ENCODE data around the gene CCDC158. TPM values are rescaled to one million over a fixed set of nuclear protein-coding genes. Genes with fewer than 3 reads are reported as not detected.
"Not testable (repeated sequence)": the region's sequence is repeated elsewhere in the genome, so short reads cannot be mapped to it uniquely, and the experiment has no call there.

The CCDC158 gene
- total RNA-seq, 1 donor = 0.36 TPM

- H3K4me2 ChIP-seq (ENCODE audit: insufficient read depth, low read length) = no peak overlapping the region
- no peak overlapping the region for H3K27ac ChIP-seq (ENCODE audit: low read depth, low read length)
- H3K9me3 ChIP-seq (ENCODE audit: low read depth, low read length) = no peaks in the 10 kb centered on the region
Measured at GRCh38 chr4:76283900-76284299, 137.0 kb downstream of the CCDC158 start.

GRCh38 chr4:76282941-76283689, 137.8 kb downstream of the CCDC158 start:
- no peak overlapping the region for H3K4me3 ChIP-seq (ENCODE audit: insufficient read depth, low read length)
- no peak overlapping the region for H3K4me2 ChIP-seq (ENCODE audit: insufficient read depth, low read length)
- H3K4me1 ChIP-seq (ENCODE audit: insufficient read depth, low read length) = no peaks in the 10 kb centered on the region
- H3K27me3 ChIP-seq (ENCODE audit: insufficient read depth, low read length) = peaks cover 2% of the 10 kb centered on the region
- H3K27ac ChIP-seq (ENCODE audit: low read depth, low read length) = no peak overlapping the region
- H4K20me1 ChIP-seq (ENCODE audit: insufficient read depth, low read length) = no peaks in the 10 kb centered on the region
- H2AFZ ChIP-seq (ENCODE audit: low read length) = no peak overlapping the region
- no peak for DNase-seq (ENCODE audit: insufficient read length, low spot score, missing footprints)
- H3K9me3 ChIP-seq (ENCODE audit: low read depth, low read length) = no peaks in the 10 kb centered on the region
- H3K36me3 ChIP-seq (ENCODE audit: insufficient read depth, low read length) = no peaks in the 10 kb centered on the region
- no peak for TF ChIP-seq CTCF (IDR thresholded peaks at IDR 0.05; ENCODE audit: extremely low read depth, low read depth, low read length)
- no peaks in the 10 kb centered on the region for H3K79me2 ChIP-seq (ENCODE audit: insufficient read depth, low read length)

More at GRCh38 chr4:76283900-76284299, 137.0 kb downstream of the CCDC158 start:
- no peaks in the 10 kb centered on the region for H4K20me1 ChIP-seq (ENCODE audit: insufficient read depth, low read length)
- H3K4me3 ChIP-seq (ENCODE audit: insufficient read depth, low read length) = no peak overlapping the region
- H3K36me3 ChIP-seq (ENCODE audit: insufficient read depth, low read length) = no peaks in the 10 kb centered on the region
- no peaks in the 10 kb centered on the region for H3K27me3 ChIP-seq (ENCODE audit: insufficient read depth, low read length)
- no peak for DNase-seq (ENCODE audit: insufficient read length, low spot score, missing footprints)
- no peaks in the 10 kb centered on the region for H3K79me2 ChIP-seq (ENCODE audit: insufficient read depth, low read length)
- no peaks in the 10 kb centered on the region for H3K4me1 ChIP-seq (ENCODE audit: insufficient read depth, low read length)
- no peak overlapping the region for H2AFZ ChIP-seq (ENCODE audit: low read length)
- TF ChIP-seq CTCF (IDR thresholded peaks at IDR 0.05; ENCODE audit: extremely low read depth, low read depth, low read length) = no peak

GRCh38 chr4:76281594-76281993, 139.3 kb downstream of the CCDC158 start:
- H3K36me3 ChIP-seq (ENCODE audit: insufficient read depth, low read length); H3K79me2 ChIP-seq (ENCODE audit: insufficient read depth, low read length); DNase-seq (ENCODE audit: insufficient read length, low spot score, missing footprints); H4K20me1 ChIP-seq (ENCODE audit: insufficient read depth, low read length); H3K4me2 ChIP-seq (ENCODE audit: insufficient read depth, low read length); H3K4me1 ChIP-seq (ENCODE audit: insufficient read depth, low read length); H2AFZ ChIP-seq (ENCODE audit: low read length); H3K27ac ChIP-seq (ENCODE audit: low read depth, low read length); H3K4me3 ChIP-seq (ENCODE audit: insufficient read depth, low read length); H3K27me3 ChIP-seq (ENCODE audit: insufficient read depth, low read length); H3K9me3 ChIP-seq (ENCODE audit: low read depth, low read length): not testable (repeated sequence)

GRCh38 chr4:76280488-76281441, 140.2 kb downstream of the CCDC158 start:
- no peak overlapping the region for H3K27ac ChIP-seq (ENCODE audit: low read depth, low read length)
- H3K4me3 ChIP-seq (ENCODE audit: insufficient read depth, low read length) = no peak overlapping the region
- no peaks in the 10 kb centered on the region for H4K20me1 ChIP-seq (ENCODE audit: insufficient read depth, low read length)
- no peaks in the 10 kb centered on the region for H3K4me1 ChIP-seq (ENCODE audit: insufficient read depth, low read length)
- H3K79me2 ChIP-seq (ENCODE audit: insufficient read depth, low read length) = no peaks in the 10 kb centered on the region
- H3K27me3 ChIP-seq (ENCODE audit: insufficient read depth, low read length) = peaks cover 7% of the 10 kb centered on the region
- H3K4me2 ChIP-seq (ENCODE audit: insufficient read depth, low read length) = no peak overlapping the region
- TF ChIP-seq CTCF (IDR thresholded peaks at IDR 0.05; ENCODE audit: extremely low read depth, low read depth, low read length) = no peak
- H3K36me3 ChIP-seq (ENCODE audit: insufficient read depth, low read length) = no peaks in the 10 kb centered on the region
- H3K9me3 ChIP-seq (ENCODE audit: low read depth, low read length) = no peaks in the 10 kb centered on the region
- DNase-seq (ENCODE audit: insufficient read length, low spot score, missing footprints) = no peak
- H2AFZ ChIP-seq (ENCODE audit: low read length) = no peak overlapping the region
